GM21825 (cell line): ENCODE measurements around the gene TSC2.
"Not testable (repeated sequence)": the region's sequence is repeated elsewhere in the genome, so short reads cannot be mapped to it uniquely, and the experiment has no call there.

ENCODE experiments used
- ATAC-seq: cut with Tn5 transposase; IDR thresholded peaks from one replicate; pipeline ENCODE4 v1.9.1; 2021; ENCODE audit warnings: mild to moderate bottlenecking, moderate library complexity; ENCODE audit not compliant: unreplicated experiment

TSC2 gene

DNA sequence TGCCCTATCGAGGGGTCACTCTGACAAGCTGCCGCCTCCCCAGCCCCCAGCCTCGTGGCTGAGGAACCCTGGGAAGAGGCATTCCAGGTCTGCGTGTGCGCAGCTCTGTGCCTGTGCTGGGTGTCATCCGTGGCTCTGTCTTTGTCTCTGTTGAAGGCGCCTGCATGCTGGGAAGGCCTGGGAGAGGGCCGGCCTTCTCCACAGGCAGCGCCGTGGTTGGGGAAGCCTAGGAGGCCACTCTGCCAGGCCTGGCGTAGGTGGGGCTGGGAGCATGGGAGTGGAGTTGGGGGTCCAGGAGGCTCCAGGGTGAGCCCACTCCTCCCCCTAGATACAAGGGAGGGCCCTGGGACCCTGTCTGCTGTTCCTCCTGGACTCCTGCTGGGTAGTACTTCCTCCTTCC is 17.7 kb upstream of the TSC2 start:
- ATAC-seq: no peak

DNA sequence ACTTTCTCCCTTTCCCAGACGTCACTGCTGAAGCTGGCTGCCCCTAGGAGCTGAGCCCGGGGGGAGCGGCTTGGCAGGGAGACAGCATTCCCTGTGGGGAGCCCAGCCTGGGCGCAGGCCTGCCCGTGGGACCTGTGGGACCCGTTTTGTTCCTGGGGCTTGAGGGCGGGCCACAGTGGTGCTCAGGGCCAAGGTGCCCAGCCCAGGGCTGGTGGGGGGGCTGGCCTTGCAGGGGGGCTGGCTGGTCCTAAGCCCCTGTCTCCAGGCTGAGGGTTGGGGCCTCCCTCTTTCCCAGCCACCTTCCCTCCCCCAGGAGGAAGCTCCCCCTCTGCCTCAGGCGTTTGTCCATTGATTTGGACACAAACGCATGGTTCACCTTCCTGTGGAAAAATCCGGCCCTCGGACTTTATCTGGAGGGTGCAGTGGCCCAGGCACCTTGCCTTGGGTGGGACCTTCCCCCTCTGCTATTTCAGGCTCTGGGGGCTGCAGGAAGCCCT is 16.7 kb upstream of the TSC2 start:
- no peak for ATAC-seq

DNA sequence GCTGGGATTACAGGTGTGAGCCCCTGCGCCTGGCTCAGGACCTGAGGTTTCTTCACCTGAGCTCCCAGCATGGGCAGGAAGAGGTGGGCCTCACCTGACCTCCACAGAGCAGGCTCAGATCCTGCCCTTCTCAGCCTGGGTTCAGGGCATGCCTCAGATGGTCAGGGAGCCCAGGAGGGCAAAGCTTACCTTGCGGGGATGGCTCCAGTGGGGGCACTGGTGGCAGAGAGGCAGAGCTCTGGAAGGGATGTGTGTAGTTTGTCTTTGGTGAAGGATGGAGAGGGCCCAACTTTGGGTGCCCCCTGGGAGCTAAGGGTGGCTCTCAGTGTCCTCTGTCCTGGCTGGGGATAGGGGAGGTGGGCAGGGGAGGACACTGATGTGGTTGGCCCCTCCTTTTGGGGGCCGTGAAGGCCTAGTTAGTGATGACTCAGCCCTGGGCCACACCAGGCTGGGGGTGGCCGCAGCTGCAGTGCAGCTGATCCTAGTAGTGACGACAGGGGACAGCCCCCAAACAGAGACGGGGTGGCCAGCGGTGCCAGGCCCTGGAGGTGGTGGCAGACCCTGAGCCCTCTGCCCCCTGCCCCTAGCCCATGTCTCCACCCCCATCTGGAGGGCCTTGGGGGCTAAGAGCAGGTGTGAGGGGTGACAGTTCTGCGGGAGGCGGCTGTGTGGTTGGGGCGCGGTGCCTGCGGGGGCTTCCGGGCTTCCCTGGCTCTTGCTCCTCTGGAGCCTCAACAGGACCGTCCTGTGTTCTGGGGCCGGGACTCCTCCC is 15.3 kb upstream of the TSC2 start:
- no peak for ATAC-seq

DNA sequence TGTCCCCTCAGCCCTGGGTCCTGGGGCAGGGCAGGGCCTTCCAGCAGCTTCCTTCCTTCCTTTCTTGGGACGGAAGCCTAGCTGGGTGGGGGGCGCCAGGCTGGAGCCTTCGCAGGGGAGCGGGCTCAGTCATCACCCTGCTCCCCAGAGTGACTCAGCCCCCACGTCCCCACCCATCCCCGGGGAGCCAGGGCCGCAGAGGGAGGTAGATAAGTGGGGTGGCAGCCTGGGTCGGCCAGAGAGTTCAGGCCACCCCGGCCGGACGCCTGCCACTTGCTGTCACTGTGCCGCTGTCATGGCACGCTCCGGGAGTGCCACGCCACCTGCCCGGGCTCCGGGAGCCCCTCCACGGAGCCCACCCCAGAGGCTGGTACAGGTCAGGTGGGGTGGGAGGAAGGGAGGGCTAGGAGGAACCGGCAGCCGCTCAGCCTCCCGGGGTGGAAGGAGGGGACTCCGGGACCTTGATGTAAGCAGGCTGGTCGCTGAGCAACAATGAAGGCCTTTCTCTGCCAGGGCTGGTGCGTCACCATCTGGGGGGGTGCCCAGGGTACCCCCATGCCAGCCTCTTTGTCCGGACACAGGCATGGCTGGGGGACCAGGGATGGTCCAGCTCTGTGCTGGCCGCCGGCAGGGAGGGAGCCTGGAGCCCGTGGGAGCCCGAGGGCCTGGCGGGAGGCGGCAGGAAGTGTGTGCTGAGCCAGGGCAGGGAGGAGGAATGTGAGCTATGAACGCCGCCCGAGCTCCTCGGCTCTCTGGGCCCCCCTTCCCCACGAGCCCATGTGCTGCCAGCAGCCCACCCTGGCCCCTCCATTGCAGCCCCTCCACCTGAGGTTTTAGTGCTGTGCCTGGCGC is 14.5 kb upstream of the TSC2 start:
- ATAC-seq: no peak

DNA sequence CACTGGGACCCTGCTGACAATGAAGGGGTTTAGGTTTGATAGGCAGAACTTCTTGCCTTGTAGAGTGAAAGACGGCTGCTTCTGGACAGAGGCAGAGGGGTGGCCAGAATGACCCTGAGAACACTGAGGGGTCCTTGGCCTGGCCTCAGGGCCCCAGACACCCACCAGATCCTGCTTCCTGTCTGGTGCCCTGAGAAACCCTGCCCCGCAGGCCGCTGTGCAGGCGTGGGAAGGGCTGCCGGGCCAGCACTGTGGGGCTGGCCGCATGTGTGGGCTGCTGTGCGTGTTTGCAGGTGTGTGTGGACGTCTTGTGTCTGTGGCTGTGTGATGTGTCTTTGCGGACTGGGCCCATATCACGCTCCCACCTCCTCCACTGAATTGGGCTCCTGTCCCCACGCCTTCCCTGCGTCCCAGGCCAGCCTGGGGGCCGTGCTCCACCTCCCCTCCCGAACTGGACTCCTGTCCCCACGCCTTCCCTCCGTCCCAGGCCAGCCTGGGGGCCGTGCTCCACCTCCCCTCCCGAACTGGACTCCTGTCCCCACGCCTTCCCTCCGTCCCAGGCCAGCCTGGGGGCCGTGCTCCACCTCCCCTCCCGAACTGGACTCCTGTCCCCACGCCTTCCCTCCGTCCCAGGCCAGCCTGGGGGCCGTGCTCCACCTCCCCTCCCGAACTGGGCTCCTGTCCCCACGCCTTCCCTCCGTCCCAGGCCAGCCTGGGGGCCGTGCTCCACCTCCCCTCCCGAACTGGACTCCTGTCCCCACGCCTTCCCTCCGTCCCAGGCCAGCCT is 13.7 kb upstream of the TSC2 start:
- ATAC-seq: not testable (repeated sequence)

DNA sequence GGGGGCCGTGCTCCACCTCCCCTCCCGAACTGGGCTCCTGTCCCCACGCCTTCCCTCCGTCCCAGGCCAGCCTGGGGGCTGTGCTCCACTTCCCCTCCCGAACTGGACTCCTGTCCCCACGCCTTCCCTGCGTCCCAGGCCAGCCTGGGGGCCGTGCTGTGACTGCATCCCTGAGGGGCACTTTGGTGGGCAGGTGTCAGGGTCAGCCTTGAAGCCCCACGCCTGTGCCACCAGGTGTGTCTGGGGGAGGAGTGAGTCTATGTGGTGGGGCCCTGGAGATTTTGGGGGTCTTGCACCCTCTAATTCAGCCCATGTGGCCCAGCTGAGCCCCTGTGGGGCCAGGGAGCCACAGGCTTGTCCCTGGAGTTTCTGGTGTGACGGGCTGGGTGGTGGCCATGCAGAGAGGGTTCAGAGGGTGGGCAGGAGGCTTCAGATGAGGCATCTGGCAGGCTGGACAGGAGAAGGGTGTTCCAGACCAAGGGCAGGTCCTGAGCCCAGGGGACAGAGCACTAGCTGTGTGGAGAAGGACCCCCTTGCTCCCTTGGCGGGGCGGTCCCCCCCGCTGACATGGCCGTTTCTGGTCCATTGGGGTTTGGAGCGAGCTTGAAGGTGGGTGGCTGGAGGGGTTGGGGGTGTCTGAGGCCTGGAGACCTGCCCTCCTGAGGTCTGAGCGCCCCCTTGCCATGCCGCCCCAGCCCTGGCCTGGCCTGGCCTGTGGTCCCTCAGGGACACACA is 12.9 kb upstream of the TSC2 start:
- no peak for ATAC-seq

DNA sequence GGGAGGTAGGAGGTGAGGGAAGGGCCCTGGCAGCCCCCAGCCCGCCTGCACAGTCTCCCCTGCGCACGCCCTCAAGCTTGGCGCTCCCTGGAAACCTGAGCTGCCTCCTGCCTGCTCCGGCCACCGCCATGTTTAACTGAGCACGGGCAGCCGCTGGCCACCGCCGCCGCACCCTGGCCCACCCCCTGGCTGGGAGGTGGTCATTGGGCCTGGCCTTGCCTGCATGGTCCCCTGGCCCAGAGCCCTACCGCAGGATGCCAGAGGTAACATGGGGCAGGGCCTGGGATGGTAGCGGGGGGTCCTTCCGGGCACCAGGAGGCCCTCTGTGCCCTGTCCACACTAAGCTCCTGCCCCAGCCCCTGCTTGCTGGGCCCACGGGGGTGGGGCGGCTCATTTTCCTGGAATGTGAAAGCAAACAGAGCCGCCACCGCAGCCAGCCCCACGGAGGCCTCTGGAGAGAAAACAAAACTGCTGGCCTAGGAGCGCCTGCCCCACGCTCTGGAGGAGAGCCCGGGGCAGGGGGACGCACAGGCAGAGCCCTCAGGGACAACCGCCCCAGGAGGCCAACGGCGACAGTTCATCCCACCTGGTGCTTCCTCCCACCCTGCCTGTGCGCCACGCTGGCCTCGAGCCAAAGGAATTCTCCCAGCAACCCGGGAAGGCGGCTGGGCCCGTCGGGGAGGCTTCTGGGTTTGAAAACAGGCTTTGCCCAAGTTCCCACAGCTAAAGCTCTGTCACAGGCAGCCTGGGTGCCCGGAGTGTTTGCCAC is 12.2 kb upstream of the TSC2 start:
- no peak for ATAC-seq

DNA sequence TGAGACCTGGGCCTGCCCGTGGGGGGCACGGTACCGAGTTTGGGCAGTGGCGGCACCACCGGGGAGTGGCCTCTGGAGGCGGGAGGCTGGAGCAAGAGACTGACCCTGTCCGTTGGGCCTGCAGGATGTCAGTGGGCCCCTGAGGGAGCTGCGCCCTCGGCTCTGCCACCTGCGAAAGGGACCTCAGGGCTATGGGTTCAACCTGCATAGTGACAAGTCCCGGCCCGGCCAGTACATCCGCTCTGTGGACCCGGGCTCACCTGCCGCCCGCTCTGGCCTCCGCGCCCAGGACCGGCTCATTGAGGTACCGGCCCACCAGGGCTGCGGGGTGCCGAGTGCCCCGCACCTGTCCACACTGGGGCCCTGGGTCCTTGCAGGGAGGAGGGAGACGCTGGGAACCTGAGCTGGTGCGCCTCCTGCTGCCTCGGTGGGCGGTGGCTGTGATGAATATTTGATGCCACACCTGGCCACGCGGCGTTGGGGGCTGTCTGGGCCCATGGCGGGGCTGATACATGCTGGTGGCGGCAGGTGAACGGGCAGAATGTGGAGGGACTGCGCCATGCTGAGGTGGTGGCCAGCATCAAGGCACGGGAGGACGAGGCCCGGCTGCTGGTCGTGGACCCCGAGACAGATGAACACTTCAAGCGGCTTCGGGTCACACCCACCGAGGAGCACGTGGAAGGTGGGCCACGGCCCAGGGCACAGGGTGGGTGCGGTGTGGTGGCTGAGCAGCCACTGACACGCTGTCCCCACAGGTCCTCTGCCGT is 11.4 kb upstream of the TSC2 start:
- ATAC-seq: no peak

DNA sequence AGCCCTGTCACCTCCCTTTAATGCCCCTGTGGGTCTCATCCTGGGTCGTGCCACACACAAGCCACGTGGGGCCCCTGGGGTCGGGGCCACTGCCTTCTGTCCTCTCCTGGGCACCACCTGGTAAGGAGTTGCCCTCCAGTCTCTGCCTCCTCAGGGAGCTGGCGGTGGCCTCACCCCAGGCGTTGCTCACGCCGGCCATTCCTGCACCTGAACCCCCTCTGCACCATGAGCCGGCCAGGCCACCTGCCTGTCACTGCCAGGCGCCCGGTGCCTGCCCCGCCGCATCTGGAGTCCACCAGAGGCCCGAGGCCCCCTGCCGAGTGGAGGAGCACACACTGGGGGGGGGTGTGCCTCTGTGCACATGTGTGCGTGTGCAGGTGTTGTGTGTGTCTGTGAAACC is 10.7 kb upstream of the TSC2 start:
- no peak for ATAC-seq

DNA sequence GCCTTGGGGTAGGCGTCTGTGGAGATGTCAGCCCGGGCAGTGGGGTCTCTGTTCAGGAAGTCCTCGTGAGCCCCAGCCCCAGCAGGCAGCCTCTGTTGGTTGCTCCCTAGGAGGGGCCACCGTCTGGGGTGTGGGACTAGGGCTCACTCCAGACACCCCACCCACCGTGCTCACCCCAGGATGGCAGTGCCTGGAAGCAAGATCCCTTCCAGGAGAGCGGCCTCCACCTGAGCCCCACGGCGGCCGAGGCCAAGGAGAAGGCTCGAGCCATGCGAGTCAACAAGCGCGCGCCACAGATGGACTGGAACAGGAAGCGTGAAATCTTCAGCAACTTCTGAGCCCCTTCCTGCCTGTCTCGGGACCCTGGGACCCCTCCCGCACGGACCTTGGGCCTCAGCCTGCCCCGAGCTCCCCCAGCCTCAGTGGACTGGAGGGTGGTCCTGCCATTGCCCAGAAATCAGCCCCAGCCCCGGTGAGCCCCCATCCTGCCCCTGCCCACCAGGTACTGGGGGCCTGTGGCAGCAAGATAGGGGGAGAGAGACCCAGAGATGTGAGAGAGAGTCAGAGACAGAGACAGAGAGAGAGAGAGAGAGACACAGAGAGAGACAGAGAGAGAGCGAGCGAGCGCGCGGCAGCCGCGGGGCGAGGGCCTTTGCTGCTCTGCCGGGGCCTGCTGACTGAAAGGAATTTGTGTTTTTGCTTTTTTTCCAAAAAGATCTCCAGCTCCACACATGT is 10.0 kb upstream of the TSC2 start:
- no peak for ATAC-seq

DNA sequence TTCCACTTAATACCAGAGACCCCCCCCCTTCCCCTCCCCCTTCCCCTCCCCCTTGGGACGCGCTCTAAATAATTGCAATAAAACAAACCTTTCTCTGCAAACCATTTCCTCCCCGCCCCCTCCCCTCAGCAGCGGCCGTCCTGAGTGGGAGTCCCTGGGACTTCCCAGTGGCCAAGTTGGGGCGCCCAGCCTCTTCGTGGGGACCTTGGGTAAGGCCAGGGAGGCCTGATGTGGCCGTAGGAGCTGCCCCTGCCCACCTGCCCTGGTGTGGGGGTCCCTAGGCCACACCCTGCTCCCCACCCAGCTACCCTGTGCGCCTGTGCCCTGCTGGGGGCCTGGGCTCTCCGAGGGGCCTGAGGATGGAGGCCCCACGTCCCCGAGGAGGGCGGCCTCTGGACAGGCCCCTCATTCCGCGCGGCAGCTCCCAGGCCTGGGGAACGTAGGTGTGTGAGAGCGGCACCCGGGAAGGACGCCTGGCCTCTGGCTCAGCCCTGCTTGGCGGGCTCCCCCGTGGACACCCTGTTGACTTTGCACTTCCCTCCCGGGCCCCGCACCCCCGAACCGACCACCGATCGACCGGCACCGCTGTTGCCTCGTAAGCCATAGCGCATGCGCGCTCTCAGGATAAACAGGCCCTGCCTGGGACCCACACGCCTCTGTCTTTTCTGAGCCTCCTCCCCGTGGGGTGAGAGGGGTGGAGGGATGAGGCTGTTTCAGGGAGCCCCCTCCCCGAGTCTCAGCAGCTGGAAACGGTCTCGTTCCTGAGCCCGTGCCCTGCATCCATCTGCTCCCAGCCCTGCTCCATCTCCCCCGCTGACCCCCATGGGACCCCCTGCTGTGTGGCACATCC is 9.2 kb upstream of the TSC2 start:
- no peak for ATAC-seq

DNA sequence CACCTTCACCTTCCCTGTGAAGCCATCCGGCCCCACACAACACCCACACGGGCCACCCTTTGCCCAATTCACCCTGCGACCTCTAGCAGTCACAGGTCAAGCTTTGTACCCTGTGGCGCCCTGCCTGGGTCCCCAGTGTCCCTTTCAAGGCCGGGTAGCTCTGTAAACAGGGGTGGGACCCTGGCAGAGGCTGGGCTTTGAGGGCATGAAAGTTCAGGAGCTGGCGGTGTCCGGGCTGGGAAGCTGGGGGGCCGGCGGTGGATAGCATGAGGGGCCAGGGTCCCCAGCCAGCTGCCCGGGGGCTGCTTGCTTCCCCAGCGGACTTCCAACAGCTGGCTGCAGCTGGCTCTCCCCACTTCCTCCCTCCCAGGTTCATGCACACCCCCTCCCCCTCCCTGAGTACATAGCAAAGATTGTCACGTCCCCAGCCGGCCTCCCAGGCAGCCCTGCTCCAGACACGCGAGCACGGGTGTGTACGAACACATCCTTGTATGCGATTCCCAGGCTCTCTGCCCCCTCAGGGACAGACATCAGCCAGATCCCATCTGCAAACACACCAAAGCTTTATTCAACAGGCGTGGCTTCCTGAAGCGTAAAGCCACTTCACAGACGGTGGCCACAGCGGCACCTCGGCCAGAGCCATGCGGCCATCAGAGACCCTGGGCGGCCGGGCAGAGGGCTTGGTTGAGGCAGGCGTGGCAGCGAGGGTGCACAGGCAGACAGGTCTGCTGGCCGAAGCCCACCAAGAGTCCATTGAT is 8.3 kb upstream of the TSC2 start:
- no peak for ATAC-seq

DNA sequence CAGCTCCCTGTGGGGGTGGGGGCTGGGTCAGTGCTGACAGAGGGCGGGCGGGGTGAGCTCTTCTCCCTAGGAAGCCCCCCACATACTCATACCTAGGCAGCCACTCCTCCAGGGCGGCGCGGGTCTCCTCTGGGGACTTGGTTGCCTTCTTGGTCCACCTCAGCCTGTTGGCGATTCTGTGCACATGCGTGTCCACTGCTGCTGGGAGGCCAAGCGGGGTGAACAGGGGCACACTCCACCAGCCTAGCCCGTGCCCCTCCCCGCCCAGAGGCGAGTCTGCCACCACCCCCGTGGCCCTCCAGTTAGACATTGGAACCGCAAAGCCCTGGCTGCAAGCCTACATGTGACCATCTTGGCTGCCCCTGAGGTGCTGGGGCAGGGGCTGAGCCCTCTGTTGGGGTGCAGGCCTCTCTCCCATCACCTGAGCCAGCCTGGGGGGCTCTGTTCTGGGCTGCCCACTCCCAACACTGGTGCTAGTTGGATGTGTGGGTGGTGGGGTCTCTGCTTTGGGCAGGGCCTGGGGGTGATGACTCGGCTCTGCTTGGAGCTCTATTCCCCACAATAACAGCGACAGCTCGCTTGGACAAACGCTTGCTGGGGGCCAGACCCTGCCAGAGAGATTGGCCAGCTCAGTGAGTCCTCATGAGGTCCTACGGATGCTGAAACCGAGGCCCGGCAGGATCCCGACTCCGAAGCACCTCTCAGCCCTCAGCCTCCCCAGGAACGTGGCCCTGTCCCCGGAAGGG is 7.6 kb upstream of the TSC2 start:
- ATAC-seq: no peak

DNA sequence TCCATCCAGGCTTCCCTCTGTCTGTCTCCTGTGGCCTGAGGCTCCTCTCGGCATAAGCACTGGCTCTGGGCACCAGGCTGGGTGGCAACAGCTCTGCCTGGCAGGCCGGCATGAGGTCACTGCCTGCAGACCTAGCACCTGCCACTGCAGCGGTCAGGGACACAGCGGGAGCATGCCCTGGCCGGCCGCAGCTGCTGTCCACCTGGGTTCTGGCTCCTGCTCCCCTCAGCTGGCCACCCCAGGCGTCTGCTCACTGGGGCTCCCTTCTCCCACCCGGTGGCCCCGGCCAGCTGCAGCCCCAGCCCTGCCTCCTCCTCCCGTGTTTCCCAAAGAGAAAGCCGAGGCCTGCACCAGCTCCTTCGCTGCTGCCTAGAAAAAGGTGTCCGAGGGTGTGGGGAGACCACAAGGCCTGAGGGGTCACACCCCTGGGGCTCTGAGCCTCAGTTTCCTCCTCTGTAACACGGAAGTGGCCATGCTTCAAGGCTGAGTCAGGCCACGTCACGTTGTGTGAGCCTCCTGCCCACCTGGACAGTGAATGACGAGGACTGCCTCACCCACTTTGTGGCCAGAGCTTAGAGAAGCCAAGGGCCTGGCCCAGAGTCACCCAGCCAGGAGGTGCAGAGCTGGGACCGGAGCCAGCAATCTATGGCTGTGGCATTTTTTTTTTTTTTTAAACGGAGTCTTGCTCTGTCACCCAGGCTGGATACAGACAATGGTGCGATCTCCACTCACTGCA is 6.8 kb upstream of the TSC2 start:
- no peak for ATAC-seq

DNA sequence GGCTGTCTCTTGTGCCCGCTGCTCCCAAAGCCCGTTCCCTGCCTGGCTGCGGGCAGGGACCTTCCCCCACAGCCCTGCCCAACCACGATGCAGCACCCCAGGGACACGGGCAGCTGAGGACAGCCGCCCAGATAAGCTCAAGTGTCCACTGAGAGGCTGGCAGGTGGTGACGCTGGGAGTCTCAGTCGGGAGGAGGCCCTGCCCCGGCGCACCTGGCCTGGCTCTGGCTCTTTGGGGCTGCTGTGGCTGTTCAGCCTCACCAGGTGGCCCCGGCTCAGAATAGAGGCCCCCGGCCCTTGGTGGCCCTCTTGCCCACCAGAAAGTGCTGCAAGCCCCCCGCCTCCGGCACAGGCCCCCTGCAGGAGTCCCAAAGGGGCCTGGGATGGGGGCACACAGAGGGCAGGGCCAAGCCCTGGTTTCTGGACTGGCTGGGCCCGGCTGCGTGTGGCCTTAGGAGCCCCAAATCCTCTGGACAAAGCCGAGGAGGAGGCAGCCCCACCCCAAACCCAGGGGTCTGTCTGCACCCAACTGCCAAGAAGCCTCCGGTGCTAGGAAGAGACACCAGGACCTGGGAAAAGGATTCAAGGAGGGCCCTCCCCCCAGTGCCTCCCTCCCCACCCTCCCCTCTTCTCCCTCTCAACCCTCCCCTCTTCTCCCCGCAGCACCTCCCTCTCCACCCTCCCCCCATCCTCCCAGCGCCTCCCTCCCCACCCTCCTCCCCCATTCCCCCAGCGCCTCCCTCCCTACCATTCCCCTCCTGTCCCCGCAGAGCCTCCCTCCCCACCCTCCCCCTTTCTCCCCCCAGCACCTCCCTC is 5.4 kb upstream of the TSC2 start:
- ATAC-seq: no peak
